Anterior cingulate cortex (tissue), 58 donors: ENCODE results near the gene ITIH5.
A peak's percentile ranks its signal among the peaks of the same experiment; 100 is the strongest.

Source experiments
- DNase-seq, 58 donors: peaks; one replicate each; lab custom pipeline; 2025; lab: John Stamatoyannopoulos, UW

Gene ITIH5

GRCh38 chr10:7529638-7530037 is 137.1 kb downstream of the ITIH5 start:
- DNase-seq: peak in 19 of 58 donors; percentile 2 to 45 (median 19)

- DNase-seq: no peak
Measured at GRCh38 chr10:7527468-7527867, 139.3 kb downstream of the ITIH5 start.

- DNase-seq: no peak
Measured at GRCh38 chr10:7526017-7526400, 140.8 kb downstream of the ITIH5 start.

- peak in 35 of 58 donors; percentile 2 to 79 (median 31) for DNase-seq
Measured at GRCh38 chr10:7525314-7526016, 141.3 kb downstream of the ITIH5 start.

- DNase-seq: no peak
Measured at GRCh38 chr10:7523656-7524055, 143.1 kb downstream of the ITIH5 start.

GRCh38 chr10:7520507-7521485 is 146.0 kb downstream of the ITIH5 start:
- DNase-seq: no peak

- DNase-seq: no peak
Measured at GRCh38 chr10:7519351-7519750, 147.4 kb downstream of the ITIH5 start.

- no peak for DNase-seq
Measured at GRCh38 chr10:7518693-7519092, 148.1 kb downstream of the ITIH5 start.

- DNase-seq: no peak
Measured at GRCh38 chr10:7515439-7515838, 151.3 kb downstream of the ITIH5 start.

GRCh38 chr10:7513936-7514335 is 152.8 kb downstream of the ITIH5 start:
- no peak for DNase-seq

- no peak for DNase-seq
Measured at GRCh38 chr10:7513455-7513854, 153.3 kb downstream of the ITIH5 start.

- DNase-seq: no peak
Measured at GRCh38 chr10:7512487-7512886, 154.3 kb downstream of the ITIH5 start.

GRCh38 chr10:7511612-7512011 is 155.2 kb downstream of the ITIH5 start:
- DNase-seq: no peak
